GM19351 (cell line): ENCODE results near the gene AFF3.
"Not testable (repeated sequence)": the region's sequence is repeated elsewhere in the genome, so short reads cannot be mapped to it uniquely, and the experiment has no call there.

ENCODE experiments used
- ATAC-seq: cut with Tn5 transposase; IDR thresholded peaks from one replicate; pipeline ENCODE4 v1.9.1; 2021; ENCODE audit warnings: mild to moderate bottlenecking, moderate library complexity; ENCODE audit not compliant: unreplicated experiment

AFF3 gene, protein sequence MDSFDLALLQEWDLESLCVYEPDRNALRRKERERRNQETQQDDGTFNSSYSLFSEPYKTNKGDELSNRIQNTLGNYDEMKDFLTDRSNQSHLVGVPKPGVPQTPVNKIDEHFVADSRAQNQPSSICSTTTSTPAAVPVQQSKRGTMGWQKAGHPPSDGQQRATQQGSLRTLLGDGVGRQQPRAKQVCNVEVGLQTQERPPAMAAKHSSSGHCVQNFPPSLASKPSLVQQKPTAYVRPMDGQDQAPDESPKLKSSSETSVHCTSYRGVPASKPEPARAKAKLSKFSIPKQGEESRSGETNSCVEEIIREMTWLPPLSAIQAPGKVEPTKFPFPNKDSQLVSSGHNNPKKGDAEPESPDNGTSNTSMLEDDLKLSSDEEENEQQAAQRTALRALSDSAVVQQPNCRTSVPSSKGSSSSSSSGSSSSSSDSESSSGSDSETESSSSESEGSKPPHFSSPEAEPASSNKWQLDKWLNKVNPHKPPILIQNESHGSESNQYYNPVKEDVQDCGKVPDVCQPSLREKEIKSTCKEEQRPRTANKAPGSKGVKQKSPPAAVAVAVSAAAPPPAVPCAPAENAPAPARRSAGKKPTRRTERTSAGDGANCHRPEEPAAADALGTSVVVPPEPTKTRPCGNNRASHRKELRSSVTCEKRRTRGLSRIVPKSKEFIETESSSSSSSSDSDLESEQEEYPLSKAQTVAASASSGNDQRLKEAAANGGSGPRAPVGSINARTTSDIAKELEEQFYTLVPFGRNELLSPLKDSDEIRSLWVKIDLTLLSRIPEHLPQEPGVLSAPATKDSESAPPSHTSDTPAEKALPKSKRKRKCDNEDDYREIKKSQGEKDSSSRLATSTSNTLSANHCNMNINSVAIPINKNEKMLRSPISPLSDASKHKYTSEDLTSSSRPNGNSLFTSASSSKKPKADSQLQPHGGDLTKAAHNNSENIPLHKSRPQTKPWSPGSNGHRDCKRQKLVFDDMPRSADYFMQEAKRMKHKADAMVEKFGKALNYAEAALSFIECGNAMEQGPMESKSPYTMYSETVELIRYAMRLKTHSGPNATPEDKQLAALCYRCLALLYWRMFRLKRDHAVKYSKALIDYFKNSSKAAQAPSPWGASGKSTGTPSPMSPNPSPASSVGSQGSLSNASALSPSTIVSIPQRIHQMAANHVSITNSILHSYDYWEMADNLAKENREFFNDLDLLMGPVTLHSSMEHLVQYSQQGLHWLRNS (N-terminal part only)

DNA sequence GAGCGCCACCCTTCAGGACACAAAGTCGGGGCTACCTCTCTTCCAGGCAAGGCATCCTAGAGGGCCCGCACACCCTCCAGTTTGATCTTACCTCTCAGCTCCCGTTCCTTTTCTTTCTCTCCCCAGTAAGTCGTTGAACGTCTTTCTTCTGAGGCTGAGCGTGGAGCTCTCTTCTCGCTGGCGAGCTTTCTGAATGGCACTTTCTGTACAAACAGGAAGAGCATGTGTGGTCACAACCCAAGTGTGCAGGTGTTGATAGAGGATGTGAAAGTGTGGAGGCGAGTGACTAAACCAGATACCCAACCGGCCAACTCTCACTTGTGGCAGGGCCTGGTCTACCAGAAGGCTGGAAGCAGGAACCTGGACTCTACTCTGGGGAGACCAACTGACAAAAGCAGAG, at the start of gene AFF3:
Gene AFF3, minus strand, starts transcription at position 198 of the 400 bp plus-strand sequence. CDS start 38,136 bp downstream, outside the sequence.
- ATAC-seq, result peak; percentile 96

DNA sequence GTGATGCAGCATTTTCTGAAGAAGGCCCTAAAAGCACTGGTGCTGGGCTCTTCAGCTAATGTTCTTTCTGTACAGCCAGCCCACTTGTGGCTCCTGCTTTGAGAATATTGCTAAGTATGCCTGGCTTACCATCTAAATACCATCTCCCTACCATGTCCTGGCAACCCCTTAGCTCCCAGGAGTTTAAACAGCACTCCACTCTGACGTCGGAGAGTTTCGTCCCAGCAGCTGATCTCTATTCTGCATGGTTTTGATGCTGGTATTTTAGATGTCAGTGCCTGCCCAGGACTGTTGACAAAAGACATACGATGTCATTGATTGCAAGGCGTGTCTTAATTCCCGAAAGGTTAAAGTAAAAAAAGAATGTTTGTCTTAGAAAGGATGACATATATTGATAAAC, 47.0 kb upstream of the AFF3 start:
- ATAC-seq, result no peak

DNA sequence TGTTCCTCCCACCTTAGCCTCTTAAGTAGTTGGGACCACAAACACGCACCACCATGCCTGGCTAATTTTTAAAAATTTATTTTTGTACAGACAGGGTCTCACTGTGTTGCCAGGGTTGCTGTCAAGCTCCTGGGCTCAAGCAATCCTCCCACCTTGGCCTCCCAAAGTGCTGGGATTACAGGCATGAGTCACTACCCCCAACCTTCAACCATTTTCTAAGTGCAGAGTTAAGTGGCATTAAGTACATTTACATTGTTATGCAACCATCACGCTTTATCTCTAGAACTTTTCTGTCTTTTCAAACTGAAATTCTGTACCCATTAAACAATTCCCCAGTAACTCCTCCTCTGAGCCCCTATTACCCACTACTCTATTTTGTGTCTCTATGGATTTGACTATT, 45.9 kb upstream of the AFF3 start:
- no peak for ATAC-seq

DNA sequence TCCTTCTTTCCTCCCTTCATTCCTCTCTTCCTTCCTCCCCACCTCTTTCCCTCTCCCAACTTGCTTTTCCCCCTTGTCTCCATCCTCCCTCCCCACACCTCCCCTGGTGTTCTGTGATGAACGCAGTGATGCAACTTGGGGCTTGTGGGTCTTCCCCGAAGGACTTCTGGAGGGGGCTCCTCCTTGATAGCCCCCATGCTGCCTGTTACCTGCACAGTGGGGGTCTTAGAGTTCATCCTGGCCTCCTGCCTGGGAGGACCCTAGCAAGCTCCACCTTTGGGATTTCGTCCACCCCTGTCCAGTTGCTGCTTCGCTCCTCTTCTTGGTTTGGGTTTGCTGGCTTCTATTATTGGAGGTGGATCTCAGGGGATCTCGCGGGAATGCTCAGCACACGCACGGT, 43.7 kb upstream of the AFF3 start:
- ATAC-seq, result no peak

DNA sequence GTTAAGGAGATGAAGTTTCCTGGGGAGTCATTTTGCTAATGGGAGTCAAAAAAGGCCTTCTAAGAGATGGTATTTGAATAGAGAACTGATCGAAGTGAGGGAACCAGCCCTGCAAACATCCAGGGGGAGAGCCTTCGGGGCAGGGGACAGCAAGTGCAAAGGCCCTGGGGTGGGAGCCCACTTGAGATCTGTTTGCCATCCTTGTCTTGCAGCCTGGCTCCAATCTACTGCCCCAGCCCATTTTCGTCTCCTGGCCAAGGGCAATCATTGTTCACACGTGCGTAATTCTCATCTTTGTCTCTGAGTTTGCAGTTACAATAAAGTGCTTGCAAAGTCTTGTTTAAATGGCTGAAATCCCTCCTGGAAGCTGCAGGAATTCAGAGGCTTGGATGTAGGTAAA, 43.1 kb upstream of the AFF3 start:
- no peak for ATAC-seq

DNA sequence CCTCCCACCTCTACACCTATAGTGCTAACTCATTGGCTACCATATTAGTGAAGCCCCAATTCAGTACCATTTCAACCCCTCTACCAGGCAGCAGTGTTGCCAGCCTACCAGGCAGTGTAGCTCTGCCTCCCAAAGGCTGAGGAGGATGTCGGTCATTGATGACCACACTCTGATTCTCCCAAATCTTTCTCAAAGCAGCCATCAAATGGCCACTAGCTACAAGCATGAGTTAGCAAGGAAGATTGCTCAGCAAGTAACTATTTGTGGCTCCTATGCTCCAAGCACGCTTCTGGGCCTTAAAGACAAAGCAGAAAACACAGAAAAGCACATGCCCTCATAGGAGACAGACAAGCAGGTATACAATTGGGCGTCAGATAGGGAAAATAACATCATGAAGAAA, 42.7 kb upstream of the AFF3 start:
- ATAC-seq, result no peak

DNA sequence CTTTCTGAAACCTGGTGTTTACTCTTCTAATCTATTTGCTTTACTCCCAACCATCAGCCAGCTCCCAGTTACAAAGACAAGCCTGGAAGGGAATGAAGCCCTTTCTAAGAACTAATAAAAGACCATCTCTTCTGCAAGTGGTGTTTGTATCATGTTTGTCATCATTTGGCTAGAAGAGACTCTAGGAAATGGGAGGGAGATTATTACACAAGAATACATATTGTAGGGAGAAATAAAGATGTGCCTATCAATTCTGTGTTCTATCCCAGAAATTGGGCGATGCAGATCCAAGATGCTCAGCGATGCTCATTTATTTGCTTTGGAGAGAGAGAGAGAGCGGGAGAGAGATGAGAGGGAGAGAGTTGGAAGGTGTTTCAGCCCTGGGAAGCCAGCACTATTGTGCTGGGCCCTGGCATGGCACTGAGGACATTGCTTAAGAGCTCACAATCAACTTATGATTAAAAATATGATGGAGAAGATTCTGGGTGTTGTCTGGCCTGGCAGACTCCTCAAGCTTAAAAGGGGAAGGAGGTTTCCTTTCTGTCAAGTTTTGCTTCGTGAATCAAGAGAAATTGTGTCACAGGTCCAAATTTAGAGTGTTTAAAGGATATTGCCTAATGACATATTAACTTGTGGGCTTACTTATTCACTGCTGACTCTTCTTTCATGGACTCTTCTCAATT, 41.8 kb upstream of the AFF3 start:
- ATAC-seq, result no peak

DNA sequence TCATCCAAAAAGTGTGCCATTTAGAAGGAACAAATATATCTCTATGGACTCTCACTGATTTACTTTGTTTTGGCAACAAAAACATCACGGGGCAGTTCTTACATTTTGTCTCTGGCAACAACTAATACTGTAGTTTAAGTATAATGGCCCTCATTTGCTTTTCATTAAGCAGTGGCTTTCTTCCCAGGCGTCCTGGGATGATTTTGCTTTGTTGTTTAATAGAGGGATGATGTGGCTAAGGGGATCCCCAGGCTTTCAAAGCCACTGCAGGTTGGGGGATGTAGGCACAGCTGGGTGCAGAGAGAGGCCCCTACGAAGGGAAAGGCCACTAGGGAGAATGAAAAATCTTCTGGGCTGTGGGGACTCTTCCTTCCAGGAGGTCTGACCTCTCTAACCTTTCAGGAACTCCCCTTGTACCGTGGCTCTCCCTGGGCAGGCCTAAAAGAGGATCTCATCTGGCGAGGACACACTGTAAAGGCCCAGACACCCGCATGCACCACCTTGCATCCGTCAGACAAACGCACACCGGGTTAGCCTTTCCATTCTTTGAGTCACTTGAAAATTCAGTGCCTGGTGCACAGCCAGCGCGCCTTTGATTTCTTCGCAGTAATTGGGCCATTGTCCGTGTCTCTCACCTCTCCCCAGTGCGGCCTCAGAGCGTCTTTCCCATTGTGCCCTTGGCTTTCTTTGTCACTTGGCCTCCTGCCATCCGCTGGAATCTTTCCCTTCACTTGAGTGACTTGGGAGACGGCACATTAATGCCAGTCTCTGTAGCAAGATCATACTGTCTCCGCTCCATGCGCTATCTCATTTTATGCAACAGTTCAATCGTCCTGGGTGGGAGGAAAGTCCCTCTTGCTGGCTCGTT, 40.3 kb upstream of the AFF3 start:
- ATAC-seq, result no peak

DNA sequence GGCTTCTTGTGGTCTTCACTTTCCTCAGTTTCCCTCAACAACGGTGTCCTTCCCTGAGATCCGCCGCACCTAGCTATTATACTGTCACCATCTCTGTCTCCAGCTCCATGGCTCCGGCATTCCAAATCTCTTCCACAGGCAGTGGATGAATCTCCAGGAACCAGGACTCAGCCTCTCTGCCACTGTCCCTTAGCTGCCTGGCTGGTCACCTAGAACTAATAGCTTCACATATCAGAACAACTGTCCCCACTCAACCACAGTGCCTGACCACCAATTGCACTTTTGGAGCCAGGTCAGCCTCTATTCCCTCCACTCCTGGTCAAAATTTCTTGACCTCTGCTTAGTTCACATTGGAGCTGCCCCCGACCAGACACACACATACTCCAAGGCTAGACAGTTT, 38.1 kb upstream of the AFF3 start:
- no peak for ATAC-seq

DNA sequence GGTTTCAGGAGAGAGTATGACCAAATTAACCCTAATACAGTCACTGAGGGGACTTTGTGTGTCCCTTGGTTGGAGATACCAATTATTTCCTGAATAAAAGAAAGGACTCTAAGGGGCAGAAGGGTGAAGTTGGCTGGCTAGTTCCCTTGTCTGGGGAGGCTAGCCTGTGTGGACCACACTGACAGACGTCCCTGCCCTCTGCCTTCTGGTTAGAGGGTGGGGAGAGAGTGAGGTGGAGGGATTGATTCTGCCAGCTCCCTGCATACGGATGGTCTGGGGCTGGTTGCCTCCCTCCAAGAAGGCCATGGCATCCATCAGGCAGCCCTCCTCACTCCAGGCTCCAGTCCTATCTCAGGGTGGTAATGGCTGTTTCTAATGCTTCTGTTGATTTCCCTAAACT, 37.4 kb upstream of the AFF3 start:
- ATAC-seq, result no peak

DNA sequence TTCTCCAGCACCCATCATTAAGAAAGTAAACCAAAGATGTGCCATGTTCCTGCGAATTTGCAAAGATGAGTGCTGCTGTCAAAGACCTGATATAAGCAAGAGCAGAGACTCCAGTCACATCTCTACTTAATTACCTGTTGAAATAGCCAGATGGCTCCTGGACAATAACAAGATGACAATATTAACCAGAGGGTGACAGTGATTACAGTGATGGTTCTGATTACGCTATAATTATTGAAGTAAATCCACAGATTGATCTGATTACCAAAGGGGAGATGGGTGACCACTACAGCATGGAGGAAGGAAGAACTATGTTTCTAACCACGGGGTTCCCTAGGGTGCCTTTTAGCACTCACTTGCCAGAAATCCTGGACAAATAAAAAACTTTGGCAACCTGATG, 36.5 kb upstream of the AFF3 start:
- no peak for ATAC-seq

DNA sequence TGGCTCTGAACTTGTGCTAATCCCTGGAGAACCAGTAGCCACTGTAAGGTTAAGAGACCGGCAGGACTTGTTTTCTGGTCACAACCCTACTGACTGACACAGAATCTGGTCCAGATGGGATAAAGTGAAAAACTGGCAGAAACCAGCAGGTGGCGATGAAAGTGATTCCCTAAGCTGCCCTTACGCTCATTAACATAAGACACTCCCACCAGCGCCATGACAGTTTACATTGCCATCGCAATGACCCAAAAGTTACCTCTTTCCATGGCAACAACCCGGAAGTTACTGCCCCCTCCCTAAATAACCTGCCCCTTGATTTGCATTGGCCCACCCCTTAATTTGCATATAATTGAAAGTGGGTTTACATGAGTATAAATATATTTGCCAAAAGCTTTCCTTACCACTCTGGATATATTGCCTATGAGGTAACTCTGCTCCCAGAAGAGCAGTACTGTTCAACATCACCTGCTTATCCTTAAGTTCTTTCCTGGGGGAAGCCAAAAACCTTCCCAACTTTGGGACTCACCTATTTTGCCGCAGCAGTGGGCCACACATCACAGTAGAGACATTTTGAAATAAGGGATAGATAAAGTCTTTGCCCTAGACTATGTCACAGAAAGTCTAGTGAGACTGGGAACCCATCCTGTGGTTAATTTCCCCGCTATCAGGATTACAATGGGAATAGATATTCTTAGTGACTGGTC, 35.8 kb upstream of the AFF3 start:
- peak; percentile 79 for ATAC-seq

DNA sequence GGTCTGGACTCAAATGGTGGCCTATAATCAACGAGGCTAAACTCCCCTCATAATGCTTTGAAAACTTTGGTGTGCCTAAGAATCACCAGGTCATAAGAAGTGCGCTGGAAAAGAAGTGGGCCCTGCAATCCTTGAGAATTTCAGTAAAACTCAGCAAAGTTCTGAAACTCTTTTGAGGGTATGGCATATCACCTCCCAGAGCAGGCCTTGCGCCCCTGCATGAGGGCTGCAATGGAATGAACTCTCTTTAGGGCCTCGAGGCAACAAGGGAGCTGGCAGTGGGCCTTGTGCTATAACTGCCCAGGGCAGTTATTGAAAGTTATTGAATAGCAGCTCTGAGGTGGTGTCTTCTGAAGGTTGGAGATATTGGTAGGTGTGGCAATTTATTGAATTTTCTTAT, 34.5 kb upstream of the AFF3 start:
- ATAC-seq, result no peak

DNA sequence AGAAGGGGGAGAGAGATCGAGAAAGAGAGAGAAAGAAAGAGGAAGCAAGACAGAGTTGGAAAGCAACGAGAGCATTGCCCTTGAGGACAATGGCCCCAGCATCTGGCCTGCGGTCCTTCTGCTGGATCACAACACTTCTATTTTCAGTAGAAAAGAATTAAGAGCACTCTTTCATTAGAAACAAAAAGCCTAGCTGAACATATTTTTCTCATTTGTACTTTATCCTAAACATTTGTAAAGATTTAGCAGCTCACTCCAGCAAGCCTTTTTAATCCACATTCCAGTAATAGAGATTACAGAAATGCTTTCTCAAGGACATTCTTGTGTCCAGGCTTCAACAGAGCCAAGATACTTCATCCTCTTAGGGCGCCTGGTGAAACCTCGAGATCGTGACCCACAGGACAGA, 31.6 kb upstream of the AFF3 start:
- ATAC-seq, result no peak

DNA sequence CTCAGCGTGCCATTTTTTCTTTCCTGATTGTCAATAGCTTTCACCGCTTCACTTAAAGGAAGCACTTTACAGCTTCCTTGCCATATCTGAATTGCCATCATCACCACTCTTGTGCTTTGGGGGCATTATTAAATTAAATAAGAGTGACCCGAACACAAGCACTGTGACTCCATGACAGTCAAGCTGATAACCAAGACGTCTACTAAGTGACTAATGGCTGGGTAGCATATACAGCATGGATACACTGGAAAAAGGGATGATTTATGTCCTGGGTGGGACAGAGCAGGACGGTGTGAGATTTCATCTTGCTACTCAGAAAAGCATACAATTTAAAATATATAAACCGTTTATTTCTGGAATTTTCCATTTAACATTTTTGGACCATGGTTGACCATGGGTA, 24.3 kb upstream of the AFF3 start:
- ATAC-seq, result no peak

DNA sequence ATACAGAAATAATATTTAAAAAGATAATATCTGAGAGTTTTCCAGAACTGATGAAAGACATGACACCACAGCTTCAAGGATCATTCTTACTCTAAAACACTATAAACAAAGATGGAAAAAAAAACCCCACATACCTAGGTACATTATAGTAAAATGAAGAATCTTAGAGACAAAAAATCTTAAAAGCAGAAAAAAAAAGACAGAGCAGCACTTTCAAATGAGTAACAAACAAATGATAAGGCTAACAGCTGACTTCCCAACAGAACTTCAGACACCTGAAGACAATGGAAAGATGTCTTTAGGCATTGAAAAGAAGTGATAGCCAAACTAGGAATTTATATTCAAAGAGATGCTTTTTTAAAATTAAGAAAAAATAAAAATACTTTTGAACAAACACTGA, 21.2 kb upstream of the AFF3 start:
- no peak for ATAC-seq

DNA sequence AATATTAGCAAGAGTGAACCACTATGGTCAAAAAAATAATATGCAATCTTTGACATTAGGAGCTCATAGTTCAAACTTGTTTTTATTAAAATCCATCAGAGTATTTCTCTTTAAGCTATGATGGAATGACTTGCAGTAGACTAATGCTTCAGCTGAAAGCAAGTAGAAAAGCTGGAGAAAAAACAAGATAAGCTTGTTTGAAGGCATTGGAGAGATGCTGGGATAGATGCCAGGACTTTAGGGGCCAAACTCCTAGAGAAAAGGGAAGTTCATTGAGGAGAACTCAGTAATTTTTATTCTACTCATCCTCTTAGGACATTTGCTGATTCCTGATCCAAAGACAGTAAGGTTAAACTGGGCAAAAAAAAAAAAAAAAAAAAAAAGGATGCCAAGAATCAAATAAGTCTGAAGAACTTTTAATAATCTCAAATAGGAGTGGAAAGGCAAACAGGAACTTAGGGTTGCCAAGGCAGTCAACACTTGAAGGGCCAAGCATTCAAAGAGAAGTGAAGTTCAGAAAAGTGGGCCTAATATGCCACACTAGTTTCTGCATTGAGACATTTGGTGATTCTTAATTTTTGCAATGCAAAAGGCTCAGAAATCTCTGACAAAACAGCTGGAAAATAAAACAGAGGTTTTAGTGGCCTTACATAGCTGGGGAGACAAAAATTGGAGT, 19.7 kb upstream of the AFF3 start:
- ATAC-seq, result no peak

DNA sequence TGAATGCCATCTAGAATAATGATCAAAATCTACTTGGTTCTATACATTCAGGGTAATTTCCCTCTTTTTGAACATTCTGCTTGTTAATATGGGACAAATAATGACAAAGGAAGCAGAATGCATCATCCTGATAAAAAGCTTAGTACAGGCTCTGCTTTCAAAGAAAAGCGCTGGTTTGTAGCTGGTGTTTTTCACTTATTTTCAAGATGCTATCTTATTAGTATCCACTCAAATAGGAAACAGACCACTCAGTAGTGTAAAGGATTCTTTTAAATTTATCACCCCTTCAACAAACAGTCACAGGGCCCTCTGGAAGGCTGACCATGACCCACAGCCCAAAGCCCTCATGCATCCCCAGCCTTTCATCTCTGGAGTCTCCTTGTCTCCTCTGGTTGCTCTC, 18.0 kb upstream of the AFF3 start:
- no peak for ATAC-seq

DNA sequence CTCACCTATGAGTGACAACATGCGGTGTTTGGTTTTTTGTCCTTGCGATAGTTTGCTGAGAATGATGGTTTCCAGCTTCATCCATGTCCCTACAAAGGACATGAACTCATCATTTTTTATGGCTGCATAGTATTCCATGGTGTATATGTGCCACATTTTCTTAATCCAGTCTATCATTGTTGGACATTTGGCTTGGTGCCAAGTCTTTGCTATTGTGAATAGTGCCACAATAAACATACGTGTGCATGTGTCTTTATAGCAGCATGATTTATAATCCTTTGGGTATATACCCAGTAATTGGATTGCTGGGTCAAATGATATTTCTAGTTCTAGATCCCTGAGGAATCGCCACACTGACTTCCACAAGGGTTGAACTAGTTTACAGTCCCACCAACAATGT, 9.4 kb upstream of the AFF3 start:
- not testable (repeated sequence) for ATAC-seq
